Liver (tissue), 9 donors: ENCODE measurements around the gene ACOXL. TPM values are rescaled to one million over a fixed set of nuclear protein-coding genes. Genes with fewer than 3 reads are reported as not detected.

Experiments used
- DNase-seq: peaks from one replicate; pipeline ENCODE4 v3.0.0-alpha.2; 2017; ENCODE audit warnings: low spot score
- H3K27ac ChIP-seq, 2 donors: one replicate each; pipeline ENCODE4 v1.7.0; 2013; ENCODE audit warnings: inconsistent platforms in 2 of 2, low read length in 2 of 2, control low read depth in 1 of 2, low read depth in 1 of 2, mild to moderate bottlenecking in 1 of 2
- H3K27me3 ChIP-seq, 4 donors: one replicate each; pipeline versions ENCODE4 v1.6.1 to v1.7.0; 2013; ENCODE audit warnings: low read length in 3 of 4, inconsistent platforms in 1 of 4, mild to moderate bottlenecking in 1 of 4, moderate library complexity in 1 of 4; ENCODE audit not compliant: control insufficient read depth in 4 of 4, insufficient read depth in 4 of 4
- H3K36me3 ChIP-seq, 4 donors: one replicate each; pipeline versions ENCODE4 v1.6.1 to v1.7.0; 2013; ENCODE audit warnings: low read length in 3 of 4, mild to moderate bottlenecking in 3 of 4, low read depth in 1 of 4, moderate library complexity in 1 of 4; ENCODE audit not compliant: control insufficient read depth in 4 of 4, insufficient read depth in 3 of 4
- H3K4me1 ChIP-seq, 4 donors: one replicate each; pipeline versions ENCODE4 v1.6.1 to v1.7.0; 2013; ENCODE audit warnings: low read length in 3 of 4, mild to moderate bottlenecking in 3 of 4, moderate library complexity in 1 of 4; ENCODE audit not compliant: control insufficient read depth in 4 of 4, insufficient read depth in 4 of 4
- H3K4me3 ChIP-seq, 3 donors: one replicate each; pipeline versions ENCODE4 v1.6.1 to v1.7.0; 2013; ENCODE audit warnings: low read length in 3 of 3, control low read depth in 1 of 3, low read depth in 1 of 3, mild to moderate bottlenecking in 1 of 3
- H3K9ac ChIP-seq, 2 donors: one replicate each; pipeline ENCODE4 v1.7.0; 2013; ENCODE audit warnings: low read length in 2 of 2, mild to moderate bottlenecking in 2 of 2, moderate library complexity in 2 of 2, control low read depth in 1 of 2, low read depth in 1 of 2
- H3K9me3 ChIP-seq, 4 donors: one replicate each; pipeline versions ENCODE4 v1.6.1 to v1.7.0; 2013; ENCODE audit warnings: low read length in 3 of 4; ENCODE audit not compliant: control insufficient read depth in 4 of 4
- EGR1 ChIP-seq, 2 donors: IDR thresholded peaks; 2 replicates each; pipeline ENCODE4 v1.6.1; 2016 to 2018; ENCODE audit warnings: antibody characterized with exemption in 2 of 2, low read depth in 2 of 2
- FOXA1 ChIP-seq: IDR thresholded peaks from 2 replicates; pipeline ENCODE4 v1.6.1; 2016; ENCODE audit warnings: antibody characterized with exemption
- FOXA2 ChIP-seq: IDR thresholded peaks from 2 replicates; pipeline ENCODE4 v1.6.1; 2016; ENCODE audit warnings: antibody characterized with exemption
- JUND ChIP-seq, 2 donors: IDR thresholded peaks; 2 replicates each; pipeline ENCODE4 v1.6.1; 2016; ENCODE audit warnings: antibody characterized with exemption in 2 of 2
- NR2F2 ChIP-seq: IDR thresholded peaks from 2 replicates; pipeline ENCODE4 v1.6.1; 2016; ENCODE audit warnings: antibody characterized with exemption
- SP1 ChIP-seq: IDR thresholded peaks from 2 replicates; pipeline ENCODE4 v1.6.1; 2018; ENCODE audit warnings: antibody characterized with exemption, mild to moderate bottlenecking
- TAF1 ChIP-seq: conservative IDR thresholded peaks from 2 replicates; pipeline ENCODE4 v1.6.1; 2016; ENCODE audit warnings: antibody characterized with exemption, mild to moderate bottlenecking
- YY1 ChIP-seq: IDR thresholded peaks from 2 replicates; pipeline ENCODE4 v1.6.1; 2016; ENCODE audit warnings: antibody characterized with exemption, mild to moderate bottlenecking
- WGBS: extraction: QIAGEN DNeasy Blood & Tissue Kit; methylation state at CpG from one replicate; pipeline ENCODE4 v1.1.7; 2013; 5-methylcytosine and 5-hydroxymethylcytosine counted together
- polyA plus RNA-seq, 2 donors: library from polyadenylated mRNA; stranded (reverse) in 1 of 2; unstranded in 1 of 2; fragments of 200-250 nt in 1 of 2; fragments of >200 nt in 1 of 2; fragmentation: Nextera tagmentation in 1 of 2; extraction: Ambion mirVana in 1 of 2; gene quantifications; one replicate each; pipeline versions ENCODE4 v1.2.1 to v1.2.3, GENCODE V29; 2013 to 2015
- total RNA-seq, 2 donors: library from RNA; depleted of rRNA; stranded (reverse); fragments of >200 nt; gene quantifications; one replicate each; pipeline ENCODE4 v1.2.3, GENCODE V29; 2014
- TF ChIP-seq, protein P1 (sequence below): IDR thresholded peaks from 2 replicates; pipeline ENCODE4 v1.6.1; 2016; ENCODE audit warnings: antibody characterized with exemption
- TF ChIP-seq, protein P2 (sequence below): IDR thresholded peaks from 2 replicates; pipeline ENCODE4 v1.6.1; 2016; ENCODE audit warnings: antibody characterized with exemption
- TF ChIP-seq, protein P3 (sequence below): fragments of 150-350 bp; IDR thresholded peaks from 2 replicates; pipeline ENCODE4 v1.5.1; 2017; ENCODE audit warnings: improper control_type of control experiment, low read depth, low read length; ENCODE audit not compliant: missing input control
- TF ChIP-seq, protein P4 (sequence below): IDR thresholded peaks from 2 replicates; pipeline ENCODE4 v1.6.1; 2016; ENCODE audit warnings: antibody characterized with exemption
- TF ChIP-seq, protein P5 (sequence below): IDR thresholded peaks from 2 replicates; pipeline ENCODE4 v1.6.1; 2016; ENCODE audit warnings: antibody characterized with exemption, mild to moderate bottlenecking
- donor health status: healthy.
- donor health status: healthy.
- donor health status: healthy.
- donor health status: healthy.
- donor health status: healthy.

Gene ACOXL
- total and polyA plus RNA-seq, 4 donors: 0.07 TPM; not detected in 3

DNA sequence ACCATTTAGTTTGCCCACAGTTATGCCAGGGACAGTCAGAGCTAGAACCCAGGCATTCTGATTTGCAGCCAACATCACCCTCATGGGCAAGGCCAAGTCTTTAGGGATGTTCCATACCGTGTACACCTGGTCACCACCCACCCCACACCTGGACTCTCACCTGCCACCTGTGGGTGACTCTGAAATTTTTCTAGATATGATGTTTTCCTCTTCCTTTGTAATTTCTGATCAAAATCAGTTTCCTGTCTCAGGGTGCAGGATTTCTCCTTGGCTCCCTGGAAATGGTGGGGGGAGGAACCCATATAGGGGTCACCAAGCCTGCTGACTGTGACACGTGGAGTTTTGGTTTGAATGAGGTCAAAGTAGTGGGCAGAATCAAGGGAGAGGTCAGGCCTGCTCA is 138.2 kb downstream of the ACOXL start (continued):
- TF ChIP-seq, protein P1, sequence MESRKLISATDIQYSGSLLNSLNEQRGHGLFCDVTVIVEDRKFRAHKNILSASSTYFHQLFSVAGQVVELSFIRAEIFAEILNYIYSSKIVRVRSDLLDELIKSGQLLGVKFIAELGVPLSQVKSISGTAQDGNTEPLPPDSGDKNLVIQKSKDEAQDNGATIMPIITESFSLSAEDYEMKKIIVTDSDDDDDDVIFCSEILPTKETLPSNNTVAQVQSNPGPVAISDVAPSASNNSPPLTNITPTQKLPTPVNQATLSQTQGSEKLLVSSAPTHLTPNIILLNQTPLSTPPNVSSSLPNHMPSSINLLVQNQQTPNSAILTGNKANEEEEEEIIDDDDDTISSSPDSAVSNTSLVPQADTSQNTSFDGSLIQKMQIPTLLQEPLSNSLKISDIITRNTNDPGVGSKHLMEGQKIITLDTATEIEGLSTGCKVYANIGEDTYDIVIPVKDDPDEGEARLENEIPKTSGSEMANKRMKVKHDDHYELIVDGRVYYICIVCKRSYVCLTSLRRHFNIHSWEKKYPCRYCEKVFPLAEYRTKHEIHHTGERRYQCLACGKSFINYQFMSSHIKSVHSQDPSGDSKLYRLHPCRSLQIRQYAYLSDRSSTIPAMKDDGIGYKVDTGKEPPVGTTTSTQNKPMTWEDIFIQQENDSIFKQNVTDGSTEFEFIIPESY: no peak
- TF ChIP-seq, protein P2, sequence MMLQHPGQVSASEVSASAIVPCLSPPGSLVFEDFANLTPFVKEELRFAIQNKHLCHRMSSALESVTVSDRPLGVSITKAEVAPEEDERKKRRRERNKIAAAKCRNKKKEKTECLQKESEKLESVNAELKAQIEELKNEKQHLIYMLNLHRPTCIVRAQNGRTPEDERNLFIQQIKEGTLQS: no peak
- TF ChIP-seq EGR1 (IDR thresholded peaks at IDR 0.05; ENCODE audit: low read depth in 2 of 2): no peak

DNA sequence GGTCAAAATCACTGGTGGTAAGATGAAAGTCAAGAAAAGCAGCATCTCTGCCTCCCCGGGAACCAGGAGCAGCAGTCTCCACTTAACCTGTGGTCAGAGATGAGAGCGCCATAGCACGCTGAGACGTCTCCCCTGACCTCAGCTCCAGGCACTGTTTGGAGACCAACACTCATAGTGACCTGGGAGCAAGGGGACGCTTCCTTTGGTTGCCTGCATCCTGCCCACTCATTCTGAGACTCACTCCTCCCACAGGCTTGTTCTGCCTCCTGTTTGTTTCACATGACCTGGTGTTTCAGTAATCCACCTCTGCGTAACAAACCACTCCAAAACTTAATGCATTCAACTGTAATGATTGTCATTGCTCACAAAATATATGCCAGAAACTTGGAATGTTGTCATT is 139.3 kb downstream of the ACOXL start:
- WGBS: 89% methylated on average over 6 of the region's 6 CpGs
- Histone ChIP-seq H3K36me3 (no peaks in the 10 kb centered on the region), H3K9me3 (no peaks in the 10 kb centered on the region), H3K9ac (no peak overlapping the region), H3K4me3 (no peak overlapping the region), H3K27ac (no peak overlapping the region), H3K4me1 (no peaks in the 10 kb centered on the region), H3K27me3 (no peaks in the 10 kb centered on the region)
- no peak for DNase-seq
- TF ChIP-seq, protein P3, sequence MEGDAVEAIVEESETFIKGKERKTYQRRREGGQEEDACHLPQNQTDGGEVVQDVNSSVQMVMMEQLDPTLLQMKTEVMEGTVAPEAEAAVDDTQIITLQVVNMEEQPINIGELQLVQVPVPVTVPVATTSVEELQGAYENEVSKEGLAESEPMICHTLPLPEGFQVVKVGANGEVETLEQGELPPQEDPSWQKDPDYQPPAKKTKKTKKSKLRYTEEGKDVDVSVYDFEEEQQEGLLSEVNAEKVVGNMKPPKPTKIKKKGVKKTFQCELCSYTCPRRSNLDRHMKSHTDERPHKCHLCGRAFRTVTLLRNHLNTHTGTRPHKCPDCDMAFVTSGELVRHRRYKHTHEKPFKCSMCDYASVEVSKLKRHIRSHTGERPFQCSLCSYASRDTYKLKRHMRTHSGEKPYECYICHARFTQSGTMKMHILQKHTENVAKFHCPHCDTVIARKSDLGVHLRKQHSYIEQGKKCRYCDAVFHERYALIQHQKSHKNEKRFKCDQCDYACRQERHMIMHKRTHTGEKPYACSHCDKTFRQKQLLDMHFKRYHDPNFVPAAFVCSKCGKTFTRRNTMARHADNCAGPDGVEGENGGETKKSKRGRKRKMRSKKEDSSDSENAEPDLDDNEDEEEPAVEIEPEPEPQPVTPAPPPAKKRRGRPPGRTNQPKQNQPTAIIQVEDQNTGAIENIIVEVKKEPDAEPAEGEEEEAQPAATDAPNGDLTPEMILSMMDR: no peak
- TF ChIP-seq SP1 (no peak), YY1 (no peak)

DNA sequence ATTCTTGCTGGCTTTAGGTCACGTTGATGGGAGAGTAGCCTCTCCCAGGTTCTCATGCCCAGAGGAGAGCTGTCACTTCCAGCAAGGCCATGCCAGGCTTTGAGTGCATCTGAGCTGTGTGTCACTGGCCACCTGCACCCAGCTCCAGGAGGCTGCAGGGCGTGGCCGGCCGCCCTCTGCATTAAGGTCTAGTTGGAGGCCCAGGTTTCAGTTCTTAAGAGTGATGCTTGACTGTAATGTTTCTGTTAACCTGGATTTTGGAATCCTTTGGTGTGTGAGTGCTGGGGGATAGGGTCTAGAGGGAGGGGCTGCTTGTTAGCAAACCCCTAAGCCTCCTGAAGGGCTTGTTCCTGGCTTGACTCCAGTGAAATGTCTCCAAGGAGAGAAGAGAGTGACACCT is 140.1 kb downstream of the ACOXL start:
- no peaks in the 10 kb centered on the region for H3K4me1 ChIP-seq
- no peaks in the 10 kb centered on the region for H3K27me3 ChIP-seq
- DNase-seq: no peak
- no peak overlapping the region for H3K9ac ChIP-seq
- no peaks in the 10 kb centered on the region for H3K36me3 ChIP-seq
- no peak overlapping the region for H3K27ac ChIP-seq
- no peak for TF ChIP-seq YY1
- no peak for TF ChIP-seq FOXA2
- no peak for TF ChIP-seq TAF1
- no peak for TF ChIP-seq JUND (IDR thresholded peaks at IDR 0.05)
- TF ChIP-seq, protein P4, sequence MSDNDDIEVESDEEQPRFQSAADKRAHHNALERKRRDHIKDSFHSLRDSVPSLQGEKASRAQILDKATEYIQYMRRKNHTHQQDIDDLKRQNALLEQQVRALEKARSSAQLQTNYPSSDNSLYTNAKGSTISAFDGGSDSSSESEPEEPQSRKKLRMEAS: no peak
- no peak for TF ChIP-seq FOXA1
- no peak for TF ChIP-seq EGR1 (IDR thresholded peaks at IDR 0.05; ENCODE audit: low read depth in 2 of 2)
- no peak for TF ChIP-seq SP1
- TF ChIP-seq, protein P5, sequence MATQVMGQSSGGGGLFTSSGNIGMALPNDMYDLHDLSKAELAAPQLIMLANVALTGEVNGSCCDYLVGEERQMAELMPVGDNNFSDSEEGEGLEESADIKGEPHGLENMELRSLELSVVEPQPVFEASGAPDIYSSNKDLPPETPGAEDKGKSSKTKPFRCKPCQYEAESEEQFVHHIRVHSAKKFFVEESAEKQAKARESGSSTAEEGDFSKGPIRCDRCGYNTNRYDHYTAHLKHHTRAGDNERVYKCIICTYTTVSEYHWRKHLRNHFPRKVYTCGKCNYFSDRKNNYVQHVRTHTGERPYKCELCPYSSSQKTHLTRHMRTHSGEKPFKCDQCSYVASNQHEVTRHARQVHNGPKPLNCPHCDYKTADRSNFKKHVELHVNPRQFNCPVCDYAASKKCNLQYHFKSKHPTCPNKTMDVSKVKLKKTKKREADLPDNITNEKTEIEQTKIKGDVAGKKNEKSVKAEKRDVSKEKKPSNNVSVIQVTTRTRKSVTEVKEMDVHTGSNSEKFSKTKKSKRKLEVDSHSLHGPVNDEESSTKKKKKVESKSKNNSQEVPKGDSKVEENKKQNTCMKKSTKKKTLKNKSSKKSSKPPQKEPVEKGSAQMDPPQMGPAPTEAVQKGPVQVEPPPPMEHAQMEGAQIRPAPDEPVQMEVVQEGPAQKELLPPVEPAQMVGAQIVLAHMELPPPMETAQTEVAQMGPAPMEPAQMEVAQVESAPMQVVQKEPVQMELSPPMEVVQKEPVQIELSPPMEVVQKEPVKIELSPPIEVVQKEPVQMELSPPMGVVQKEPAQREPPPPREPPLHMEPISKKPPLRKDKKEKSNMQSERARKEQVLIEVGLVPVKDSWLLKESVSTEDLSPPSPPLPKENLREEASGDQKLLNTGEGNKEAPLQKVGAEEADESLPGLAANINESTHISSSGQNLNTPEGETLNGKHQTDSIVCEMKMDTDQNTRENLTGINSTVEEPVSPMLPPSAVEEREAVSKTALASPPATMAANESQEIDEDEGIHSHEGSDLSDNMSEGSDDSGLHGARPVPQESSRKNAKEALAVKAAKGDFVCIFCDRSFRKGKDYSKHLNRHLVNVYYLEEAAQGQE: no peak
- no peak for TF ChIP-seq NR2F2
- no peaks in the 10 kb centered on the region for H3K9me3 ChIP-seq
- 95% methylated on average over 4 of the region's 4 CpGs for WGBS
- H3K4me3 ChIP-seq: no peak overlapping the region
